Brain microvascular endothelial cell (primary cell): ENCODE measurements around the gene ARHGAP8.

Experiments
- DNase-seq: peaks from one replicate; pipeline ENCODE4 v3.0.0-alpha.2; 2020
- H3K27ac ChIP-seq: fragments of 250-450 bp; sonication (Bioruptor Pico); 2 replicates; pipeline ENCODE4 v1.5.1; 2020; ENCODE audit warnings: mild to moderate bottlenecking, moderate library complexity
- H3K27me3 ChIP-seq: fragments of 250-450 bp; sonication (Bioruptor Pico); replicated peaks from 2 replicates; pipeline ENCODE4 v1.5.1; 2020; ENCODE audit warnings: mild to moderate bottlenecking
- H3K36me3 ChIP-seq: fragments of 250-450 bp; sonication (Bioruptor Pico); replicated peaks from 2 replicates; pipeline ENCODE4 v1.5.1; 2020; ENCODE audit warnings: mild to moderate bottlenecking
- H3K4me3 ChIP-seq: 2 replicates; pipeline ENCODE4 v1.5.1; 2011; ENCODE audit warnings: low read depth, mild to moderate bottlenecking, control low read depth, low read length, moderate library complexity
- in situ Hi-C: cut with HindIII; loops from 2 replicates; pipeline ENCODE4 v1.10.0; 2017; ENCODE audit warnings: low sequenced_read_pairs, low pct_ligation_motif_present
- TF ChIP-seq, protein P1 (sequence below): IDR thresholded peaks from 2 replicates; pipeline ENCODE4 v1.5.1; 2011; ENCODE audit warnings: low read depth, mild to moderate bottlenecking, moderate library complexity, low read length, control low read depth, inconsistent platforms; ENCODE audit errors: missing control alignments

ARHGAP8 gene

DNA sequence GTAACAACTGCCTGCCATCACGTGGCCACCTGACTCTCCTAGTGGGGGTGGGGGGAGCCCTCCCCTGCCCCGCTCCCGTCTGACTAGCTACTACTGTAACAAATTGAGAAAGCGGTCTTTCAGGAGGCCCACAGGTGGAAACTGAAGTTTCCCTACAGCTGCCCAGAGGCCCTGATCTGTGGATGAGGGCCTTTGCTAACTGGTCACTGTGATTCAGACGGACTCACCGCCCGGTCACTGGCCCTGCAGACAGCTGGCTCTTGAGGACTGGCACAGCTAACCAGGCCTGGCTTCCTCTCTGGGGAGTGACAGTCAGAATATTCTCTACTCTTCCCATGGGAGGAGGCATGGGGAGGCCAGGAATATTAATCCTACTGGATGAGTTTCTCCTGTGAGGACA is 116.8 kb downstream of the ARHGAP8 start:
- in situ Hi-C loops, result no loop called here
- TF ChIP-seq, protein P1, sequence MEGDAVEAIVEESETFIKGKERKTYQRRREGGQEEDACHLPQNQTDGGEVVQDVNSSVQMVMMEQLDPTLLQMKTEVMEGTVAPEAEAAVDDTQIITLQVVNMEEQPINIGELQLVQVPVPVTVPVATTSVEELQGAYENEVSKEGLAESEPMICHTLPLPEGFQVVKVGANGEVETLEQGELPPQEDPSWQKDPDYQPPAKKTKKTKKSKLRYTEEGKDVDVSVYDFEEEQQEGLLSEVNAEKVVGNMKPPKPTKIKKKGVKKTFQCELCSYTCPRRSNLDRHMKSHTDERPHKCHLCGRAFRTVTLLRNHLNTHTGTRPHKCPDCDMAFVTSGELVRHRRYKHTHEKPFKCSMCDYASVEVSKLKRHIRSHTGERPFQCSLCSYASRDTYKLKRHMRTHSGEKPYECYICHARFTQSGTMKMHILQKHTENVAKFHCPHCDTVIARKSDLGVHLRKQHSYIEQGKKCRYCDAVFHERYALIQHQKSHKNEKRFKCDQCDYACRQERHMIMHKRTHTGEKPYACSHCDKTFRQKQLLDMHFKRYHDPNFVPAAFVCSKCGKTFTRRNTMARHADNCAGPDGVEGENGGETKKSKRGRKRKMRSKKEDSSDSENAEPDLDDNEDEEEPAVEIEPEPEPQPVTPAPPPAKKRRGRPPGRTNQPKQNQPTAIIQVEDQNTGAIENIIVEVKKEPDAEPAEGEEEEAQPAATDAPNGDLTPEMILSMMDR, result no peak
- H3K27ac ChIP-seq, result no peak overlapping the region
- no peak for DNase-seq
- no peaks in the 10 kb centered on the region for H3K27me3 ChIP-seq
- H3K36me3 ChIP-seq, result no peaks in the 10 kb centered on the region
- no peak overlapping the region for H3K4me3 ChIP-seq

DNA sequence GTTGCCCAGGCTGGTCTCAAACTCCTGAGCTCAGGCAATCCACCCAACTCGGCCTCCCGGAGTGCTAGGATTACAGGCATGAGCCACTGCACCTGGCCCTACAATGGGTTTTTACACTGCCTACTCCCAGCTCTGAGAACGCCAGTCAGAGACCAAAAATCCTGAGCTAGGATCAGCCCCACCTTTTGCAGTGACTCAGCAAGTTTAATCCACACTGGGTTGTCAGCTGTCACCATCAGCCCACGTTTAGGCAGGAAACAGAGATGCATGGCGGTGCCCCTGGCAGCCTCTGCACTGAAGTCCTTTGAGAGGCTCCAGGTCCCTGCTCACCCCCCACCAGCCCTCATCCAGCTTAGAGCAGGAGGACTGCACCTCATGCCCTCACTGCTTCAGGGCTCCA is 117.6 kb downstream of the ARHGAP8 start:
- no peak for DNase-seq
- H3K27me3 ChIP-seq, result no peaks in the 10 kb centered on the region
- in situ Hi-C loops, result no loop called here
- no peak overlapping the region for H3K4me3 ChIP-seq
- TF ChIP-seq, protein P1, result no peak
- no peaks in the 10 kb centered on the region for H3K36me3 ChIP-seq
- H3K27ac ChIP-seq, result no peak overlapping the region

DNA sequence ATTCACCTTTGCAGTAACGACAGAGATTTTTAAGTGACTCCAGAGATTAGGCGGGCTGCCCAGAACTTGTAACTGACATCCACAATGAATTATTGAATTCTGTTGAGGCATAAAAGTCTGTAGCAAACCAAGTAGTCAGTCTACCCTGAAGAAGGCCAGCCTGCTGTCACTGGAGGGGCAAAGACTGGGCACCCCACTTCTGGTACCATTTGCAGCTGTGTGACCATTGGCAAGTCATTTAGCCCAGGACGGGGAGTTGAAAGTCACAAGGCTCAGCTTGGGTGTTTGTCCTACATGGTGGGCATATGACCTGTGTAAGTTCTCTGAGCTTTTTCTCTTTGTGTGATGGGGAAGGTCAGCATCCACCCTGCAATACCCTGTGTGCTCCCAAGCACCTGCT is 119.4 kb downstream of the ARHGAP8 start:
- no peak overlapping the region for H3K4me3 ChIP-seq
- TF ChIP-seq, protein P1, result no peak
- H3K27ac ChIP-seq, result no peak overlapping the region
- no peaks in the 10 kb centered on the region for H3K27me3 ChIP-seq
- in situ Hi-C loops, result no loop called here
- no peaks in the 10 kb centered on the region for H3K36me3 ChIP-seq
- DNase-seq, result no peak

DNA sequence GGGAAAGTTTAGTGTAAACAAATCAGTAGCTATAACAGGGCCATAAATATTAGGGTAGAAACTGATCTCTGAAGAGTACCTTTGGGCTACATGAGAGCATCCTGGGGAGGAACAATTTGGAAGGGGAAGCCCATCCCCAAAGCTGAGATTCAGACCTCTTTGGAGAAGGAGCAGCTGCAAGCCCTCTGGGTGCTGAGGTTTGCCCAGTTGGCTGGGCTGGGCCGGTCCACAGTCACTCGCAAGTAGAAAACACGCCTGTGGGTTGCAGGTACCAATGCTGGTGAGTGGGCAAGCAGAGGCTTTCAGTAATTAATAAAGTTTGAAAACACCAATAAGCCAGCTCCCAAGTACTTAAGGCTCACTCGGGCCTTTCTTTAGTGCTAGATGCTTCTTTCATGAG is 124.5 kb downstream of the ARHGAP8 start:
- Histone ChIP-seq H3K27ac (no peak overlapping the region), H3K36me3 (no peaks in the 10 kb centered on the region), H3K4me3 (no peak overlapping the region), H3K27me3 (no peaks in the 10 kb centered on the region)
- in situ Hi-C loops, result no loop called here
- TF ChIP-seq, protein P1, result no peak
- no peak for DNase-seq

DNA sequence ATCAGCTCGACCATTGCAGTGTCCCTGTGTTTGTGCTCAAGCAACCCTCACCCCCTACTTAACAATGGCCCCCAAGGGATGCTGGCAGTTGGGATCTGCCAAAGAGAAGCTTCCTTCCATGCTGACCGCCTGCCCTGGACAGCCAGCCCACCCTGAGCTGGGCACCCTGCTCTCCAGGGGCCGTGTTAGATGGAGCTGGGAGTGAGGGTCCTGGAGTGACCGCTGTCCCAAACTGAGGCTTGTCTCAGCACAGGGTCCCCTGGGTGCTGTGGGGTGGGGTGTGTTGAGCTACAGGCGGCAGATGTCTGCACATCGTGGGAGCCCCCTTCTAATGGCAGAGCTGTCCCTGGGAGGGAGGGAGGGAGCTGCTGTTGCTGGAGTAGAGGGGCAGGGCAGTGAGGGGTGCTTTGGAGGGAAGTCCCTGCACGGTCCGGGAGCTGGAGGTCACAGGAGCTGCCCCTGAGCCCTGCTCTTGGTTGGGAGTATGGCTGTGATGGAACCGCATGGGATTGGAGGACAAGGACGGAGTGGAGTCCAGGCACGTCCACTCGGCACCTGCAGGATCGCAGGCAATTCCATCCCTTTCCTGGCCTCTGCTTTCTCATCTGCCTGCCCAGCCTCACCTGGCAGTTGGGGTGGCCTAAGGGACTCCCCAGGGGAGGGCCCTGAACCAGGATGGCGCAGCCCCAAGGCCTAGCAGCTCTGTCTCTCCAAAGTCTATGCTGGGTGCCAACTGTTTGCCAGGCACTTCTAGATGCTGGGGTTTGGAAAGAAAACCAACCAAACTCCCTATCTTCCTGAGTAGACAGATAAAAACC is 126.3 kb downstream of the ARHGAP8 start:
- Histone ChIP-seq H3K27ac (no peak overlapping the region), H3K27me3 (no peaks in the 10 kb centered on the region), H3K36me3 (no peaks in the 10 kb centered on the region), H3K4me3 (no peak overlapping the region)
- in situ Hi-C loops, result no loop called here
- TF ChIP-seq, protein P1, result no peak
- no peak for DNase-seq

DNA sequence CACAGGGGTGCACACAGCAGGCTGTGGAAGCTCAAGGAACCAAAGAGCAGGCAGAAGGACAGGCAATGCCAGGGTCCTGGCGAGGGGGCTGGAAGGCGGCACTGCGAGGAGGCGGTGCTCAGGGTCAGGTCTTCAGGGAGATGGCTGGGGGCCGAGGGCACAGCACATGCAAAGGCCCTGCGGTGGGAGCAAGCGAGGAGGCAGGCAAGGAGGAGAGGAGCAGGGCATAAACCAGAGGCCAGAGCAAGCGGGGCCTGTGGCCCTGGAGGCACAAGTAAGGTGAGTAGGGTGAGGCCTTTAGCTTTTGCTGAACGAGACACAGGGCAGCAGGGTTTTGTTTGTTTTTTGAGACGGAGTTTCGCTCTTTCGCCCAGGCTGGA is 126.9 kb downstream of the ARHGAP8 start:
- no peaks in the 10 kb centered on the region for H3K27me3 ChIP-seq
- in situ Hi-C loops, result no loop called here
- H3K4me3 ChIP-seq, result no peak overlapping the region
- no peak overlapping the region for H3K27ac ChIP-seq
- no peak for DNase-seq
- TF ChIP-seq, protein P1, result no peak
- H3K36me3 ChIP-seq, result no peaks in the 10 kb centered on the region
